A673 (cell line): ENCODE measurements around the gene TRAPPC2L.

Experiments
- EZH2 ChIP-seq: fragments of 200-600 bp; sonication (generic); IDR thresholded peaks from 2 replicates; pipeline ENCODE4 v1.6.1; 2017; ENCODE audit warnings: borderline replicate concordance, low read depth, mild to moderate bottlenecking, mixed read lengths, antibody characterized with exemption, low read length; ENCODE audit not compliant: poor library complexity, severe bottlenecking
- TF ChIP-seq, protein P1 (sequence below): fragments of 300-800, 200-600 bp; sonication (generic); conservative IDR thresholded peaks from 2 replicates; pipeline ENCODE4 v1.5.1; 2017; ENCODE audit warnings: low read depth, mild to moderate bottlenecking, antibody characterized with exemption, low read length, moderate library complexity, mixed read lengths

DNA sequence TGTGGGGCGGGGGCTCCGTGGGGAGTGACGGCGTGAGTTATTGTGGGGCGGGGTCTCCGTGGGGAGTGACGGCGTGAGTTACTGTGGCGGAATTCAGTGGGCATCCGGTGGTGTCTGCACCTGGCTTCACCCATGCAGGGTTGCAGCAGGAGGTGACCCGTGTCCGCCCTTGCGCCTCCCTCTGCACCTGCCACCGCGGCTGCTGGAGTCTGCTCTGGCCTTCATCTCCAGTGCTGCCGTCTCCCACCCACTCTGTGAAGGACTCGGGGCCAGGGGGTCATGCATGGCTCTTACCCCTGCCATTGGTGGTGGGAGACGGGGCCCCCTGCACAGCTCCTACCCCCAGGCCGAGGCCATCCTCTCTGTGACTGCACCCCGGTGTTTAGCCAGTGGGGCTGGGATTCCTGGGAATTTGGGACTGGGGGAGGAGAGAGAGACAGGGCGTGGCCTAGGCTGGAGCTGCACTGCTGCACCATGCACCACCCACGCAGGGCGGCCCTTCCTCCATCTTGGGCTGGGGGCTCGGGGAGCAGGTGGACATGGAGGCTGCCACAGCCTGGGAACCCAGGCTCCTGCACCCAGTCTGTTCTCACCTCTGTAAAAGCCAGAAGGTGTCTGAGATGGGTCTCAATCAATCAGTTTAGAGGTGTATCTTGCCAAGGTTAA lies 10.8 kb downstream of the TRAPPC2L start:
- TF ChIP-seq EZH2 = no peak
- TF ChIP-seq, protein P1, sequence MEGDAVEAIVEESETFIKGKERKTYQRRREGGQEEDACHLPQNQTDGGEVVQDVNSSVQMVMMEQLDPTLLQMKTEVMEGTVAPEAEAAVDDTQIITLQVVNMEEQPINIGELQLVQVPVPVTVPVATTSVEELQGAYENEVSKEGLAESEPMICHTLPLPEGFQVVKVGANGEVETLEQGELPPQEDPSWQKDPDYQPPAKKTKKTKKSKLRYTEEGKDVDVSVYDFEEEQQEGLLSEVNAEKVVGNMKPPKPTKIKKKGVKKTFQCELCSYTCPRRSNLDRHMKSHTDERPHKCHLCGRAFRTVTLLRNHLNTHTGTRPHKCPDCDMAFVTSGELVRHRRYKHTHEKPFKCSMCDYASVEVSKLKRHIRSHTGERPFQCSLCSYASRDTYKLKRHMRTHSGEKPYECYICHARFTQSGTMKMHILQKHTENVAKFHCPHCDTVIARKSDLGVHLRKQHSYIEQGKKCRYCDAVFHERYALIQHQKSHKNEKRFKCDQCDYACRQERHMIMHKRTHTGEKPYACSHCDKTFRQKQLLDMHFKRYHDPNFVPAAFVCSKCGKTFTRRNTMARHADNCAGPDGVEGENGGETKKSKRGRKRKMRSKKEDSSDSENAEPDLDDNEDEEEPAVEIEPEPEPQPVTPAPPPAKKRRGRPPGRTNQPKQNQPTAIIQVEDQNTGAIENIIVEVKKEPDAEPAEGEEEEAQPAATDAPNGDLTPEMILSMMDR = no peak
